Smooth muscle cell (in vitro differentiated cells): ENCODE data around the gene TMEM109. TPM values are rescaled to one million over a fixed set of nuclear protein-coding genes. Genes with fewer than 3 reads are reported as not detected.

Experiments
- DNase-seq: peaks from one replicate; lab custom pipeline; 2025; ENCODE audit not compliant: unreplicated experiment; lab: John Stamatoyannopoulos, UW
- H2AFZ ChIP-seq: fragments of 200-600 bp; sonication (generic); 2 replicates; pipeline ENCODE4 v1.6.0; 2016; ENCODE audit warnings: antibody characterized with exemption, low read depth, mild to moderate bottlenecking
- H3F3A ChIP-seq: fragments of 200-600 bp; sonication (generic); 2 replicates; pipeline ENCODE4 v1.6.0; 2017; ENCODE audit warnings: antibody characterized with exemption, low read depth
- H3K27ac ChIP-seq: fragments of 200-600 bp; sonication (generic); 2 replicates; pipeline ENCODE4 v1.5.1; 2016; ENCODE audit warnings: low read depth, mild to moderate bottlenecking
- H3K27me3 ChIP-seq: fragments of 200-600 bp; sonication (generic); 2 replicates; pipeline ENCODE4 v1.6.1; 2016; ENCODE audit warnings: low read depth, mild to moderate bottlenecking
- H3K36me3 ChIP-seq: fragments of 200-600 bp; sonication (generic); 2 replicates; pipeline ENCODE4 v1.5.1; 2016; ENCODE audit warnings: low read depth
- H3K4me1 ChIP-seq: fragments of 200-600 bp; sonication (generic); 2 replicates; pipeline ENCODE4 v1.5.1; 2016; ENCODE audit warnings: low read depth
- H3K4me2 ChIP-seq: fragments of 200-600 bp; sonication (generic); 2 replicates; pipeline ENCODE4 v1.6.0; 2016; ENCODE audit warnings: mild to moderate bottlenecking
- H3K4me3 ChIP-seq: fragments of 200-600 bp; sonication (generic); 2 replicates; pipeline ENCODE4 v1.5.1; 2016; ENCODE audit warnings: mild to moderate bottlenecking
- H3K79me2 ChIP-seq: fragments of 200-600 bp; sonication (generic); 2 replicates; pipeline ENCODE4 v1.6.0; 2016; ENCODE audit warnings: low read depth, mild to moderate bottlenecking
- H3K9ac ChIP-seq: fragments of 200-600 bp; sonication (generic); 2 replicates; pipeline ENCODE4 v1.6.0; 2016; ENCODE audit warnings: low read depth
- H3K9me3 ChIP-seq: fragments of 200-600 bp; sonication (generic); replicated peaks from 2 replicates; pipeline ENCODE4 v1.5.1; 2016; ENCODE audit warnings: low read depth
- H4K20me1 ChIP-seq: fragments of 200-600 bp; sonication (generic); 2 replicates; pipeline ENCODE4 v1.6.0; 2016; ENCODE audit warnings: low read depth
- WGBS: methylation state at CpG from one replicate; pipeline ENCODE4 v1.1.7; 2016; ENCODE audit warnings: low lambda C conversion rate; 5-methylcytosine and 5-hydroxymethylcytosine counted together
- polyA plus RNA-seq: library from polyadenylated mRNA; unstranded; fragments of >200 nt; fragmentation: Nextera tagmentation; extraction: Ambion mirVana; gene quantifications from 2 replicates; pipeline ENCODE4 v1.2.1, GENCODE V29; 2016
- total RNA-seq: library from RNA; depleted of rRNA; stranded (reverse); fragments of >200 nt; gene quantifications from 2 replicates; pipeline ENCODE4 v1.2.3, GENCODE V29; 2014
- TF ChIP-seq, protein P1 (sequence below): fragments of 200-600 bp; sonication (generic); IDR thresholded peaks from 2 replicates; pipeline ENCODE4 v1.5.1; 2017; ENCODE audit warnings: borderline replicate concordance, mild to moderate bottlenecking, antibody characterized with exemption; ENCODE audit not compliant: insufficient read depth, poor library complexity, severe bottlenecking

The TMEM109 gene
- total and polyA plus RNA-seq, 2 experiments from 2014 or later = 19.8 to 107 TPM

DNA sequence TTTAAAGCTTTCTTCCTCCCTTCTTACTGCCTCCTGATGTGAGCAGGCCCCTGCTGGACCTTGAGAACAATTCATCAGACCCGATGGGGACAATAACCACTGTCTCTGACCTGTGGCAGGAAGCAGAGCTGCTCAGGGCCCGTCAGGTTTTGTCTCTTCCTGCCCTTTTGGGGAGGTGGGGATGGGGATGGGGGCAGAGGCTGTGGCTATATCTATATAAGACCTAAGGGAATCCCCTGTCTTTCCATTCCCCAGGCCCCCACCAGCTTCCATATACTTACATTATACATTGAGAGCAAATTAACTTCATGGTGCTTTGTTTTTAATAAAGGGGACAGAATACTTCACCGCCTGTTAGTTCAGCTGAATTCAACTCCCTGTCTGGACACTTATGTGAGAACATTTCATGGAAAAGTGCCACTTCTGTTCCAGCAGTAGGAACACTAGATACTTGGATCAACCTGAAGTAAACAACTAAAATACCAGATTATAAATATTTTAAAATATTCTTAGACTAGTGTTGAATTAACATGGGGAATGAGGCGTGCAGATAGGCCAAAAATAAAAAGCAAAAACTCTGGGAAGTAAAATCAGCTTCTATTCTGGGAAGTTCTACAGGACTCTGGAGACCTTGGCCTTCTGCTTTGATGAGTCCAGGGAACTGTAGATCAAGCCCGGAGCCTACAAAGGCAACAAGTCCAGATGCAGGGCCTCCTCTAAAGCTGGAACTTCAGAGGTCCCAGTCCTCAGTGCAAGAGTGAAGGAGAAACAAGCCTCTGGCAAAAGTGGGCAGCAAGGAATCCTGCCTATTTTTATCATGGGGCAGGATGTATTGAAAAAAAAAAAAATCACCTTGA is 35.5 kb upstream of the TMEM109 start:
- Histone ChIP-seq H3F3A (no peaks in the 10 kb centered on the region), H3K4me3 (no peak overlapping the region), H3K9me3 (no peaks in the 10 kb centered on the region), H3K27ac (no peak overlapping the region), H3K79me2 (no peaks in the 10 kb centered on the region), H3K9ac (no peak overlapping the region), H3K4me2 (no peak overlapping the region), H4K20me1 (no peaks in the 10 kb centered on the region), H3K4me1 (no peaks in the 10 kb centered on the region), H3K36me3 (no peaks in the 10 kb centered on the region), H3K27me3 (no peaks in the 10 kb centered on the region), H2AFZ (no peak overlapping the region)
- 96% methylated on average over 5 of the region's 5 CpGs for WGBS
- TF ChIP-seq, protein P1, sequence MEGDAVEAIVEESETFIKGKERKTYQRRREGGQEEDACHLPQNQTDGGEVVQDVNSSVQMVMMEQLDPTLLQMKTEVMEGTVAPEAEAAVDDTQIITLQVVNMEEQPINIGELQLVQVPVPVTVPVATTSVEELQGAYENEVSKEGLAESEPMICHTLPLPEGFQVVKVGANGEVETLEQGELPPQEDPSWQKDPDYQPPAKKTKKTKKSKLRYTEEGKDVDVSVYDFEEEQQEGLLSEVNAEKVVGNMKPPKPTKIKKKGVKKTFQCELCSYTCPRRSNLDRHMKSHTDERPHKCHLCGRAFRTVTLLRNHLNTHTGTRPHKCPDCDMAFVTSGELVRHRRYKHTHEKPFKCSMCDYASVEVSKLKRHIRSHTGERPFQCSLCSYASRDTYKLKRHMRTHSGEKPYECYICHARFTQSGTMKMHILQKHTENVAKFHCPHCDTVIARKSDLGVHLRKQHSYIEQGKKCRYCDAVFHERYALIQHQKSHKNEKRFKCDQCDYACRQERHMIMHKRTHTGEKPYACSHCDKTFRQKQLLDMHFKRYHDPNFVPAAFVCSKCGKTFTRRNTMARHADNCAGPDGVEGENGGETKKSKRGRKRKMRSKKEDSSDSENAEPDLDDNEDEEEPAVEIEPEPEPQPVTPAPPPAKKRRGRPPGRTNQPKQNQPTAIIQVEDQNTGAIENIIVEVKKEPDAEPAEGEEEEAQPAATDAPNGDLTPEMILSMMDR = no peak
- no peak for DNase-seq

DNA sequence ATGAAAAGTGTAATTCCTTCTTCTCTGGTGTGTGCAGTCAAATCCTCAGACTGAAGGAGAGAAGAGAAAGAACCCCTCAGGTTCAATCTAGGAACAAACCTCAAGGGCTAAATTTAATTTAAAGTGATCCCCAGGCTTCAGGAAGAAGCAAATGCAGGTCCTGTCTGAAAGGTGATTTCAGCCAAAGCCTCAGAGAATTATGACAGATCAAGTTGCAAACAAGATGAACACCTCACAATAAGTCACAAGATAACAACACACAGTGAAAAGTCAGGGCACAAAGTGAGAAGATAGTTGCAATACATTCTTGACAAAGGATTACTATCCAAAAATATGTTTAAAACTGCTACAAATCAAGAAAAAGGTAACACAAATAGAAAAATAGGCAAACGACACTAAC is 34.9 kb upstream of the TMEM109 start:
- Histone ChIP-seq H3K27me3 (no peaks in the 10 kb centered on the region), H3K4me2 (no peak overlapping the region), H3F3A (no peaks in the 10 kb centered on the region), H3K9ac (no peak overlapping the region), H3K4me1 (no peaks in the 10 kb centered on the region), H3K27ac (no peak overlapping the region), H3K79me2 (no peaks in the 10 kb centered on the region), H2AFZ (no peak overlapping the region), H3K36me3 (no peaks in the 10 kb centered on the region), H3K4me3 (no peak overlapping the region), H4K20me1 (no peaks in the 10 kb centered on the region), H3K9me3 (no peaks in the 10 kb centered on the region)
- no peak for DNase-seq
- 89% methylated on average over 1 of the region's 1 CpG for WGBS
- TF ChIP-seq, protein P1 = no peak

DNA sequence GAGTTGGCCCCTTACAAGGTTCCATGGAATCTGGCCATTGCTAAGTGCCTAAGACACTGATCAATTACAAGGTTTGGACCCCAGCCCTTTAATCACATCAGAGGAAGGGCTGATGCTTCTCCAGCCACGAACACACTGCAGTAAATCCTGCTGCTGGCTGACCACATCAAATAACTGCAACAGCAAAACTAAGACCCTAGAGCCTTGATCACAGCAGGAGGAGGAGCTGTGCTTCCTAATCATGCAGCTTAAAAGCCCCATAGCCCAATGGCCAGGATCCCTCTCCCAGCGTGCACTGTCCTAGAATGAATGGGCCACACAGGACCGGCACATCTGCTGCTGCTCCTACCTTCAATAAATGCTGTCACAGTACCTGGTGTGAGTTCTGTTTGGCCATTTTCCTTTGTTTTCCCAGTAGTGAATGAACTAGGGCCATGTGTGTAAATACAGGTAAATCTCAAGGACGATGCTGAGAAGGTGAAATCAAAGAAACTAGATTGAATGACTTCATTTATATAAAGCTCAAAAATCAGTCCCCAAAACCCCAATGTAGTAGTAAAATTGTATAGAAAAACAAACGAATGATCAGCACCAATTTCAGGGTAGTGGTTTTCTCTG is 33.9 kb upstream of the TMEM109 start:
- Histone ChIP-seq H3K27ac (no peak overlapping the region), H3F3A (no peaks in the 10 kb centered on the region), H3K36me3 (no peaks in the 10 kb centered on the region), H4K20me1 (no peaks in the 10 kb centered on the region), H2AFZ (no peak overlapping the region), H3K4me1 (no peaks in the 10 kb centered on the region), H3K9ac (no peak overlapping the region), H3K4me3 (no peak overlapping the region), H3K27me3 (no peaks in the 10 kb centered on the region), H3K9me3 (no peaks in the 10 kb centered on the region), H3K4me2 (no peak overlapping the region), H3K79me2 (no peaks in the 10 kb centered on the region)
- WGBS = 93% methylated on average over 5 of the region's 5 CpGs
- no peak for DNase-seq
- TF ChIP-seq, protein P1 = no peak
